Fibroblast of lung (primary cell): Measurements from ENCODE around the gene CUBN. TPM values are rescaled to one million over a fixed set of nuclear protein-coding genes. Genes with fewer than 3 reads are reported as not detected.

ENCODE experiments used
- DNase-seq, 2 donors: peaks; one replicate each; pipeline versions ENCODE4 v3.0.0 to v3.0.0-alpha.2; 2010; ENCODE audit warnings: low read depth in 2 of 2
- H2AFZ ChIP-seq: 2 replicates; pipeline ENCODE4 v1.5.1; 2012; ENCODE audit warnings: low read length, control low read depth, inconsistent platforms
- H3K27ac ChIP-seq: 2 replicates; pipeline ENCODE4 v1.5.1; 2011; ENCODE audit warnings: low read length, control low read depth; ENCODE audit not compliant: insufficient read depth
- H3K27me3 ChIP-seq: 2 replicates; pipeline ENCODE4 v1.5.1; 2011; ENCODE audit warnings: mild to moderate bottlenecking, low read length; ENCODE audit not compliant: control insufficient read depth, insufficient read depth
- H3K36me3 ChIP-seq: 2 replicates; pipeline ENCODE4 v1.5.1; 2011; ENCODE audit warnings: low read length; ENCODE audit not compliant: control insufficient read depth, insufficient read depth
- H3K4me1 ChIP-seq: 2 replicates; pipeline ENCODE4 v1.5.1; 2011; ENCODE audit warnings: low read length; ENCODE audit not compliant: control insufficient read depth, insufficient read depth; ENCODE audit errors: extremely low read depth
- H3K4me2 ChIP-seq: 2 replicates; pipeline ENCODE4 v1.5.1; 2011; ENCODE audit warnings: low read length, control low read depth; ENCODE audit not compliant: insufficient read depth; ENCODE audit errors: extremely low read depth
- H3K4me3 ChIP-seq, 4 experiments: fragments of 200-600 bp in 1 of 4; sonication (generic) in 1 of 4; replicated peaks in 1 of 4; 2 replicates each; pipeline ENCODE4 v1.5.1; 2011 to 2016; ENCODE audit warnings: low read length in 4 of 4, low read depth in 3 of 4, mild to moderate bottlenecking in 3 of 4, control low read depth in 2 of 4, inconsistent platforms in 1 of 4, mixed read lengths in 1 of 4; ENCODE audit not compliant: insufficient read depth in 1 of 4; ENCODE audit errors: control extremely low read depth in 1 of 4
- H3K79me2 ChIP-seq: 2 replicates; pipeline ENCODE4 v1.5.1; 2012; ENCODE audit warnings: mild to moderate bottlenecking, low read length, inconsistent platforms; ENCODE audit not compliant: control insufficient read depth, insufficient read depth
- H3K9ac ChIP-seq: 2 replicates; pipeline ENCODE4 v1.5.1; 2011; ENCODE audit warnings: mild to moderate bottlenecking, low read length, control low read depth; ENCODE audit not compliant: insufficient read depth
- H3K9me3 ChIP-seq: 2 replicates; pipeline ENCODE4 v1.5.1; 2012; ENCODE audit warnings: low read depth, low read length; ENCODE audit not compliant: control insufficient read depth, insufficient read depth
- H4K20me1 ChIP-seq: 2 replicates; pipeline ENCODE4 v1.5.1; 2011; ENCODE audit warnings: low read length; ENCODE audit not compliant: control insufficient read depth, insufficient read depth; ENCODE audit errors: extremely low read depth
- EZH2 ChIP-seq: IDR thresholded peaks from 2 replicates; pipeline ENCODE4 v1.5.1; 2012; ENCODE audit warnings: low read length, control low read depth, mild to moderate bottlenecking; ENCODE audit errors: missing control alignments
- polyA plus RNA-seq, 2 donors: library from polyadenylated mRNA; depleted of rRNA in 1 of 2; stranded (reverse) in 1 of 2; unstranded in 1 of 2; fragments of >200 nt; gene quantifications; 2 replicates each; pipeline ENCODE4 v1.2.1, GENCODE V29; 2011 to 2012; ENCODE audit warnings: missing spikeins in 1 of 2
- total RNA-seq: library from RNA; depleted of rRNA; stranded (reverse); fragments of >200 nt; gene quantifications from 2 replicates; pipeline ENCODE4 v1.2.1, GENCODE V29; 2014
- TF ChIP-seq, protein P1 (sequence below), 2 donors: IDR thresholded peaks in 1 of 2; conservative IDR thresholded peaks in 1 of 2; 1 replicate in 1 of 2; 2 replicates in 1 of 2; pipeline ENCODE4 v1.5.1; 2011 to 2012; ENCODE audit warnings: low read length in 2 of 2, control low read depth in 1 of 2, inconsistent platforms in 1 of 2, low read depth in 1 of 2, mild to moderate bottlenecking in 1 of 2

CUBN gene
- total and polyA plus RNA-seq, 2 donors (not counting 1 experiment from before 2014, with no cell fraction given) = 1.3 to 1.5 TPM

DNA sequence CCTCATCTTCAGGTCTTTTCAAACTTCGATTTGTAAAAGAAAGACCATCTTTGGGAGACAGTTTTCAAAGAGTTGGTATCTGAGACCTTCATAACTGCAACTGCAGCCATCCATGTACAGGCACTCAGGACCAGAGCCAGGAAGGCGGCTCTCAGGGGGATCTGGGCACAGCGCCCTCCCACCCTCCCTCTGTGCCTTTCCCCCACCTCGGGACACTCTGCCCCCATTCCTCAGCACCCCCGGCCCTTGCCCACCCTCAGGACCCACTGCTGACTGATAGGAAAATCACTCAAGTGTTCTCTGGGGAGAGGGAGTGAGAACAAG is 143.6 kb downstream of the CUBN start:
- Histone ChIP-seq H3K4me3 (no peak overlapping the region), H3K36me3 (no peaks in the 10 kb centered on the region), H3K4me1 (peaks cover 17% of the 10 kb centered on the region), H3K79me2 (no peaks in the 10 kb centered on the region), H3K9ac (no peak overlapping the region), H4K20me1 (no peaks in the 10 kb centered on the region), H3K4me2 (no peak overlapping the region), H3K9me3 (no peaks in the 10 kb centered on the region), H3K27ac (peak overlapping the region; percentile 93), H3K27me3 (no peaks in the 10 kb centered on the region), H2AFZ (peak overlapping the region; percentile 19)
- DNase-seq = no peak
- TF ChIP-seq EZH2 = no peak
- TF ChIP-seq, protein P1, sequence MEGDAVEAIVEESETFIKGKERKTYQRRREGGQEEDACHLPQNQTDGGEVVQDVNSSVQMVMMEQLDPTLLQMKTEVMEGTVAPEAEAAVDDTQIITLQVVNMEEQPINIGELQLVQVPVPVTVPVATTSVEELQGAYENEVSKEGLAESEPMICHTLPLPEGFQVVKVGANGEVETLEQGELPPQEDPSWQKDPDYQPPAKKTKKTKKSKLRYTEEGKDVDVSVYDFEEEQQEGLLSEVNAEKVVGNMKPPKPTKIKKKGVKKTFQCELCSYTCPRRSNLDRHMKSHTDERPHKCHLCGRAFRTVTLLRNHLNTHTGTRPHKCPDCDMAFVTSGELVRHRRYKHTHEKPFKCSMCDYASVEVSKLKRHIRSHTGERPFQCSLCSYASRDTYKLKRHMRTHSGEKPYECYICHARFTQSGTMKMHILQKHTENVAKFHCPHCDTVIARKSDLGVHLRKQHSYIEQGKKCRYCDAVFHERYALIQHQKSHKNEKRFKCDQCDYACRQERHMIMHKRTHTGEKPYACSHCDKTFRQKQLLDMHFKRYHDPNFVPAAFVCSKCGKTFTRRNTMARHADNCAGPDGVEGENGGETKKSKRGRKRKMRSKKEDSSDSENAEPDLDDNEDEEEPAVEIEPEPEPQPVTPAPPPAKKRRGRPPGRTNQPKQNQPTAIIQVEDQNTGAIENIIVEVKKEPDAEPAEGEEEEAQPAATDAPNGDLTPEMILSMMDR (conservative IDR thresholded peaks at IDR 0.05 in 1 of 2, IDR thresholded peaks at IDR 0.05 in 1 of 2; ENCODE audit: low read depth in 1 of 2, low read length in 2 of 2) = no peak

DNA sequence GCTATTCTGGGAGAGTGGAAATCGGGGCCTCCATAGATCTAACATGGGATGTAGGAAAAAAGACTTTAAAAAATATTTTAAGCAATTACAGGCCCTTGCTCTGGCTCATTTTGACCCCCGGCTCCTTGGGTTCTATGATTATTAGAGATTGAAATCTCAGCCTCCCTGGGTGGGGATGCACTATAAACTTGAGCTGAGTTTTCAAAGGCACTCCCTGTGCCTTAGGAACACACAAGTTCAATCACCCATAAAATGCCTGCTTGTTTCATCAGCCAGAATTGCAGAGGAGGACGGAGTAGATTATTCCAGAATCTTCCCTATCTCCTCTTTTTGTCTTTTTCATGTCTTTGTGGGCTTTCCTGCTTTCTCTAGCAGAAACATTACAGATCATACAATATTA is 145.4 kb downstream of the CUBN start:
- H4K20me1 ChIP-seq = no peaks in the 10 kb centered on the region
- no peaks in the 10 kb centered on the region for H3K27me3 ChIP-seq
- H3K4me1 ChIP-seq = peaks cover 17% of the 10 kb centered on the region
- no peak overlapping the region for H3K4me3 ChIP-seq
- H3K9ac ChIP-seq = no peak overlapping the region
- no peak overlapping the region for H2AFZ ChIP-seq
- H3K79me2 ChIP-seq = no peaks in the 10 kb centered on the region
- no peaks in the 10 kb centered on the region for H3K36me3 ChIP-seq
- DNase-seq = no peak
- TF ChIP-seq EZH2 = no peak
- TF ChIP-seq, protein P1 (conservative IDR thresholded peaks at IDR 0.05 in 1 of 2, IDR thresholded peaks at IDR 0.05 in 1 of 2; ENCODE audit: low read depth in 1 of 2, low read length in 2 of 2) = no peak
- no peak overlapping the region for H3K27ac ChIP-seq
- no peaks in the 10 kb centered on the region for H3K9me3 ChIP-seq
- H3K4me2 ChIP-seq = no peak overlapping the region

DNA sequence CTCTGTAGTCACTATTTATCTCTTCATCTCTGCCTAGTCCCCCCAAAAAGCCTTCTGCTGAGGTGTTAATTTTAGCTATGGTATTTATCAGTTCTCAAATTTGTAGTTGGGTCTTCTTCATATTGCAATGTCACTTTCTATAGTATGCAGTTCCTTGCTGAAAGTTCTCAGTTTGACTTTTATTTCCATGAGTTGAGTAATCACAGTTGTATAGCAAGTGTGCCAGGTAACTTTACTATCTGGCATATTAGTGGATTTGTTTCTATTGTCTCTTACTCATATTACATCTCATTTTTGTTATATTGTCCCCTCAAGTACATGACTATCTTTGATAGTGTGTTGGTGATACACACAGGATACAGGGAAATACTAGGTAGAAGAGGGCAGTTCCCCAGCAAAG is 152.8 kb downstream of the CUBN start:
- H3K4me2 ChIP-seq = no peak overlapping the region
- H3K4me1 ChIP-seq = no peaks in the 10 kb centered on the region
- H3K27ac ChIP-seq = no peak overlapping the region
- TF ChIP-seq EZH2 = no peak
- TF ChIP-seq, protein P1 (conservative IDR thresholded peaks at IDR 0.05 in 1 of 2, IDR thresholded peaks at IDR 0.05 in 1 of 2; ENCODE audit: low read depth in 1 of 2, low read length in 2 of 2) = no peak
- H3K9ac ChIP-seq = no peak overlapping the region
- no peaks in the 10 kb centered on the region for H3K27me3 ChIP-seq
- no peak for DNase-seq
- H3K79me2 ChIP-seq = no peaks in the 10 kb centered on the region
- H3K4me3 ChIP-seq = no peak overlapping the region
- H4K20me1 ChIP-seq = no peaks in the 10 kb centered on the region
- no peaks in the 10 kb centered on the region for H3K36me3 ChIP-seq
- H3K9me3 ChIP-seq = no peaks in the 10 kb centered on the region
- no peak overlapping the region for H2AFZ ChIP-seq
